K562 (cell line): ENCODE measurements around the gene CMSS1. TPM values are rescaled to one million over a fixed set of nuclear protein-coding genes. Genes with fewer than 3 reads are reported as not detected.

Experiments
- ATAC-seq: fragments of 200-7000 bp; cut with Tn5 transposase; 3 replicates; pipeline ENCODE4 v1.9.1; 2020; ENCODE audit warnings: moderate library complexity
- BruUV-seq: library from RNA; stranded (reverse); fragments of 400-500 nt; replicated peaks from 2 replicates; lab custom pipeline; 2021; lab: Mats Ljungman, UMichigan
- CTCF ChIA-PET: fragments of 300-600 bp; formaldehyde crosslinking; extraction: SDS; loops from one replicate; lab custom pipeline; 2021; ENCODE audit warnings: low intra/inter-chr PET ratio; lab: Yijun Ruan, JAX
- POLR2A ChIA-PET: fragments of 300-600, 350-650 bp; sonication (Branson Sonifier 250); formaldehyde crosslinking; extraction: SDS; loops from one replicate; lab custom pipeline; 2021; ENCODE audit warnings: antibody characterized with exemption, inconsistent platforms; lab: Yijun Ruan, JAX
- DNase-seq, 4 experiments: peaks; one replicate each; pipeline versions ENCODE4 v3.0.0 to v3.0.0-alpha.2; 2011 to 2018; ENCODE audit warnings: low spot score in 3 of 4, mixed read lengths in 3 of 4; ENCODE audit errors: extremely low read depth in 1 of 4
- FAIRE-seq: peaks from 2 replicates; lab custom pipeline; 2011; peaks lifted over from hg19 to GRCh38; lab: Jason Lieb, UNC
- H2AFZ ChIP-seq: 2 replicates; pipeline ENCODE4 v1.6.0; 2011; ENCODE audit warnings: low read depth, low read length, control low read depth, inconsistent platforms
- H3K27ac ChIP-seq: fragments of 200-600 bp; 3 replicates; pipeline ENCODE4 v1.8.0; 2011; ENCODE audit warnings: low read depth, mild to moderate bottlenecking, control low read depth, inconsistent platforms, low read length, moderate library complexity, mixed read lengths; ENCODE audit errors: extremely low read depth
- H3K27me3 ChIP-seq, 2 experiments: fragments of 300-600 bp in 1 of 2; 2 replicates in 1 of 2; 3 replicates in 1 of 2; pipeline versions ENCODE4 v1.6.0 to v1.8.0; 2011; ENCODE audit warnings: inconsistent platforms in 2 of 2, low read length in 2 of 2, mild to moderate bottlenecking in 1 of 2, mixed read lengths in 1 of 2, moderate library complexity in 1 of 2; ENCODE audit not compliant: control insufficient read depth in 2 of 2, insufficient read depth in 2 of 2
- H3K36me3 ChIP-seq: fragments of 300-600 bp; 3 replicates; pipeline ENCODE4 v1.8.0; 2011; ENCODE audit warnings: mild to moderate bottlenecking, low read length, inconsistent platforms; ENCODE audit not compliant: control insufficient read depth, insufficient read depth
- H3K4me1 ChIP-seq, 2 experiments: fragments of 200-600 bp in 1 of 2; replicated peaks in 1 of 2; 2 replicates in 1 of 2; 3 replicates in 1 of 2; pipeline versions ENCODE4 v1.5.1 to v1.8.0; 2011; ENCODE audit warnings: inconsistent platforms in 2 of 2, low read length in 2 of 2, mild to moderate bottlenecking in 1 of 2, mixed read lengths in 1 of 2, moderate library complexity in 1 of 2; ENCODE audit not compliant: control insufficient read depth in 2 of 2, insufficient read depth in 2 of 2
- H3K4me2 ChIP-seq: 2 replicates; pipeline ENCODE4 v1.6.1; 2011; ENCODE audit warnings: low read length, control low read depth, inconsistent platforms, mixed read lengths; ENCODE audit not compliant: insufficient read depth
- H3K4me3 ChIP-seq: fragments of 200-600 bp; sonication (generic), shearing (Covaris generic); 2 replicates; pipeline ENCODE4 v1.5.1; 2016; ENCODE audit warnings: control low read depth, inconsistent platforms
- H3K79me2 ChIP-seq: fragments of 200-600 bp; 3 replicates; pipeline ENCODE4 v1.8.0; 2011; ENCODE audit warnings: low read length, inconsistent platforms; ENCODE audit not compliant: control insufficient read depth, insufficient read depth
- H3K9ac ChIP-seq, 2 experiments: 2 replicates each; pipeline versions ENCODE4 v1.6.0 to v1.6.1; 2011; ENCODE audit warnings: low read depth in 2 of 2, low read length in 2 of 2, control low read depth in 1 of 2, inconsistent platforms in 1 of 2, mild to moderate bottlenecking in 1 of 2, mixed read lengths in 1 of 2; ENCODE audit not compliant: insufficient read depth in 1 of 2
- H3K9me1 ChIP-seq: one replicate; pipeline ENCODE4 v1.6.0; 2011; ENCODE audit warnings: inconsistent platforms, mild to moderate bottlenecking, low read length, moderate library complexity; ENCODE audit not compliant: control insufficient read depth, insufficient read depth
- H3K9me3 ChIP-seq: replicated peaks from 2 replicates; pipeline ENCODE4 v1.5.1; 2011; ENCODE audit warnings: low read depth, low read length, inconsistent platforms; ENCODE audit not compliant: control insufficient read depth, insufficient read depth
- H4K20me1 ChIP-seq: replicated peaks from 2 replicates; pipeline ENCODE4 v1.6.1; 2011; ENCODE audit warnings: low read length, inconsistent platforms, mixed read lengths; ENCODE audit not compliant: control insufficient read depth, insufficient read depth
- CLOCK ChIP-seq: fragments of 250-450 bp; sonication (Bioruptor Pico); IDR thresholded peaks from 2 replicates; pipeline ENCODE4 v1.4.0; 2020; ENCODE audit warnings: mild to moderate bottlenecking, moderate library complexity, borderline replicate concordance
- FOXK1 ChIP-seq: sonication (generic); formaldehyde crosslinking; IDR thresholded peaks from 2 replicates; pipeline ENCODE4 v1.8.0; 2022; ENCODE audit warnings: missing genetic modification reagents, mild to moderate bottlenecking, borderline replicate concordance
- IRF2 ChIP-seq: sonication (generic); formaldehyde crosslinking; IDR thresholded peaks from 2 replicates; pipeline ENCODE4 v1.8.1; 2022; ENCODE audit warnings: mild to moderate bottlenecking, missing genetic modification reagents
- PHB ChIP-seq: fragments of 250-450 bp; sonication (Bioruptor Pico); IDR thresholded peaks from 2 replicates; pipeline ENCODE4 v1.5.0; 2021
- POLR2A ChIP-seq: fragments of 450-650 bp; conservative IDR thresholded peaks from 2 replicates; pipeline ENCODE4 v1.6.1; 2016
- RFX5 ChIP-seq: IDR thresholded peaks from 2 replicates; pipeline ENCODE4 v1.6.1; 2011; ENCODE audit warnings: low read depth, mild to moderate bottlenecking, improper control_type of control experiment, low read length
- ZNF134 ChIP-seq: fragments of 250-450 bp; sonication (Bioruptor Pico); conservative IDR thresholded peaks from 2 replicates; pipeline ENCODE4 v1.4.0; 2020
- ZNF143 ChIP-seq: sonication (generic); formaldehyde crosslinking; IDR thresholded peaks from 2 replicates; pipeline ENCODE4 v1.9.0; 2022; ENCODE audit warnings: mild to moderate bottlenecking, missing genetic modification reagents
- ZNF668 ChIP-seq: fragments of 250-450 bp; sonication (Bioruptor Pico); IDR thresholded peaks from 2 replicates; pipeline ENCODE4 v1.8.0; 2022; ENCODE audit warnings: mild to moderate bottlenecking, inconsistent platforms
- ZNF717 ChIP-seq: fragments of 250-450 bp; sonication (Bioruptor Pico); IDR thresholded peaks from 2 replicates; pipeline ENCODE4 v1.5.0; 2021
- in situ Hi-C: fragments of 300-500 bp; cut with MboI; formaldehyde crosslinking; loops from 4 replicates; pipeline ENCODE4 v1.15.0; 2018; ENCODE audit warnings: inconsistent platforms, mixed read lengths
- intact Hi-C: fragments of 100-400 bp; cut with micrococcal nuclease; formaldehyde crosslinking; loops from 2 replicates; pipeline ENCODE4 v1.14.2; 2022
- polyA plus RNA-seq, 8 experiments: library from polyadenylated mRNA; depleted of rRNA in 4 of 8; stranded (reverse) in 5 of 8; unstranded in 3 of 8; fragments of >200 nt; fragmentation: Nextera tagmentation in 2 of 8; fragmentation: Illumina TruSeq in 1 of 8; extraction: Ambion mirVana in 2 of 8; extraction: Trizol in 1 of 8; gene quantifications; 2 replicates each; pipeline versions ENCODE4 v1.2.1 to v1.2.3, GENCODE V29; 2011 to 2014; ENCODE audit warnings: inconsistent platforms in 1 of 8, missing spikeins in 1 of 8
- total RNA-seq, 7 experiments: library from RNA; depleted of rRNA in 6 of 7; stranded (reverse); fragments of >200 nt in 6 of 7; fragmentation: Illumina TruSeq in 2 of 7; extraction: Trizol in 2 of 7; gene quantifications; 2 replicates each; pipeline versions ENCODE4 v1.2.1 to v1.2.3, GENCODE V29; 2011 to 2021; ENCODE audit warnings: low replicate concordance in 1 of 7

The CMSS1 gene
- total and polyA plus RNA-seq, 9 of the 15 experiments (the other 6 are each of a cell fraction or from before 2014, with no cell fraction given) = 46.9 to 109 (median 72.3) TPM

GRCh38 chr3:100087198-100087597, 269.5 kb downstream of the CMSS1 start:
- ChIA-PET CTCF (no interaction called here), POLR2A (no interaction called here)
- intact Hi-C loops = no loop called here
- no peak overlapping the region for H3K4me3 ChIP-seq
- ATAC-seq = no peak
- H3K79me2 ChIP-seq = peaks cover 6% of the 10 kb centered on the region; the same call in 1 of the 3 replicates
- no peak overlapping the region for H3K4me2 ChIP-seq
- no peaks in the 10 kb centered on the region for H3K9me1 ChIP-seq
- FAIRE-seq = no peak
- H3K4me1 ChIP-seq = peaks cover 10 to 39% of the 10 kb centered on the region in 2 experiments
- no peak overlapping the region for H2AFZ ChIP-seq
- no peaks in the 10 kb centered on the region for H3K27me3 ChIP-seq
- TF ChIP-seq RFX5 = no peak
- TF ChIP-seq ZNF143 (CRISPR knock-in tag) = no peak
- no peak for TF ChIP-seq ZNF134 (CRISPR knock-in tag)
- no peak for TF ChIP-seq CLOCK (CRISPR knock-in tag)
- TF ChIP-seq IRF2 (CRISPR knock-in tag) = no peak
- TF ChIP-seq PHB (CRISPR knock-in tag) = no peak
- no peak for TF ChIP-seq FOXK1 (CRISPR knock-in tag)
- TF ChIP-seq ZNF668 (CRISPR knock-in tag) = no peak
- TF ChIP-seq ZNF717 (CRISPR knock-in tag) = no peak
- no peak for TF ChIP-seq POLR2A
- H3K27ac ChIP-seq = no peak overlapping the region
- H3K36me3 ChIP-seq = no peaks in the 10 kb centered on the region
- no peaks in the 10 kb centered on the region for H3K9me3 ChIP-seq
- H3K9ac ChIP-seq = no peak overlapping the region
- BruUV-seq = no TSS peak
- in situ Hi-C loops = no loop called here
- H4K20me1 ChIP-seq = no peaks in the 10 kb centered on the region
- DNase-seq = no peak
